Measurements from ENCODE around the gene ACO2.

The ACO2 gene

DNA sequence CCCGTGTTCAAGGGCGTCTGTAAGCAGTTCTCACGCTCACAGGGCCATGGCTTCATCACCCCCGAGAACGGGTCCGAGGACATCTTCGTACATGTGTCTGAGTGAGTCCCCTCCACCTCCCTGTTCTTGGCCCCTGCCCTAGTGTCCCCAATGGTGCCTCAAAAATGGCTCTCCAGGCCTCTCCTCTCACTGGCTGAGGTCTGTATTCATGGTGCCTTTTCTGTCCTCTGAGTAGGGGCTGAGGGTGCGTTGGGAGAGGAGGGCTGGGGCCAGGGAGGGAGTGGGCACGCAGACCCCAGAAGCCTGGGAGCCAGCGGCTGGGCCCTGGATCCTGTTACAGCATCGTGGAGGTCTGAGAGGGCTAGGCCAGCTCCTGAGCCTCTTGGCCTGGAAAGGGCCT, 104.8 kb downstream of the ACO2 start:
- no peak for DNase-seq

DNA sequence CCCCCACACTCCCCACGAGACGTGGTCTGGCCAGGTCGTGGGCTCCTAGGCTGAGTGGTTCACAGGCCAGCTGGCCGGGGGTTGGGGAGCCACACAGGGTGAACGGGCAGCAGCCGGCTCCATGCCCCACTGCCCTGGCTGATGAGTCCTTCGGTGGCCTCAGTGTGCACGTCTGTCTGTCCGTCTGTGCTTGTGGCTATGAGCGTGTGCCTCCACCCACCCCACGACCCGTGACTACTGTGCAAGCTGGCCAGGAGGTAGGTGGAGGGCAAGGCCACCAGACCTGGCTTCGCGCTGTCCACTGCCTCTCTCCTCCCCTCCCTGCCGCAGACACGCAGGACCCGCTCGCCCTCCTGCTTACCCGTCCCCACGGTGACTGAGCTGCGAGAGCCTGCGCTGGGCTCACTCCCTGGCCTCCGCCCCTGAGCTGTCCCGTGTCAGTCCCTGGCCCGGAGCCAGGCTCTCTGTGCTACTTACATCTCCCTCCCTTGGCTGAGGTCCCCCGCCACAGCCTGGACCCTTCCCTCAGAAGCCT, 106.0 kb downstream of the ACO2 start:
- no peak for DNase-seq

DNA sequence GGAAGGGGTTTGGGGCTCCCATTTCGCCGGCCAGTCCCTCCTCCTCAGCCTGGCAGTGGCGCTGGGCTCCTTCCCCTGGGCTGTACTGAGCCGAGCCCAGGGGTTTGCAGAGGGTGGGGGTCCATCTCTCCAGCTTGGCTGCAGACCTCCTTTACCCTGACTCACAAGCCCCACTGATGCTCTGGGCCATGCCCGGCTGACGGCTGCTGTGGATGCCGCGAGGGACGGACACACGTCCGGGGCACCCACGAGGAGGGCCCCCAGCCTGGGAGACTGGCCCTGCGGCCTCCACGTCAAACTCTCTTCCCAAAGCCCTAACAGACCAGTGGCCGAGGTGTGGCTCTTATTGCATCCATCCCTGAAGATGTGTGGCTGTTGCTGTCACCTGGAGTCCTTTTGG, 106.6 kb downstream of the ACO2 start:
- no peak for DNase-seq

DNA sequence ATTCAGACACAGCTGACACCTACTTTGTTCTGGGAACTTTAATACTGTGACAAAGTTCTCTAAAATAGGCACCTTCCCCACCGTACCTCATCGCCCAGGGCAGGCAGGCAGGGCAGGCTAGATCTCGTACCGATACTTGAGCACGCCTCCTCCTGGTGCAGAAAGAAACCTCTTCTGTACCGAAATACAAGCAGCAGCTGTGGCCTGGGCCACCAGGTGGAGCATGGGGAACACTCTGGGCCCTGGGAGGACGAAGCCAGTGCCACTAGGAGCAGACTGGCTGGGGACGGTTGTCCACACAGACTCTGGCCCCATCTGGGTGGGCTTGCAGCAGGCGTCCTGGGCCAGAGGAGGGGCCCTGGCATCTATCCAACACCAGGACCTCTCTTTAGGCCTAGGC, 108.0 kb downstream of the ACO2 start:
- no peak for DNase-seq

DNA sequence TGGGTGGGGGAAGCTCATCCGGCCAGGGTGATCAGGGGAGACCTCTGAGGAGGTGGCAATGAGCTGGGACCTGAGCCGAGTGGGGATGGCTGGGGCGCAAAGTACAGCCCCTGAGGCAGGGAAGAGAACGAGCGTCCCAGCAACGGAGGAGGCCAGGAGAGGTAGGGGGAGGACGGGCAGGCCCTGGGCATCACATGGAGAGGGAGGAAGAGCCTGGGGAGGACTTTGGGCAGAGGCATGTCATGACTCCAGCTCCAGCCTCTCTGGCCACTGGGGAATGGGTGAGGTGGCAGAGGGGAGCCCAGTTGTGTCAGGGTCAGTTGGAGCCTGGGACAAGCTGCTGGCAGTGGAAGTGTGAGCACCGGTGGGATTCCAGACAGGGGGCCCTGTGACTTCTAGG, 109.2 kb downstream of the ACO2 start:
- DNase-seq = no peak
